ENCODE measurements around the gene QKI. TPM values are rescaled to one million over a fixed set of nuclear protein-coding genes. Genes with fewer than 3 reads are reported as not detected.
"Not testable (repeated sequence)": the region's sequence is repeated elsewhere in the genome, so short reads cannot be mapped to it uniquely, and the experiment has no call there.

Gene QKI
- total and polyA plus RNA-seq, 2 donors (not counting 1 experiment from before 2014, with no cell fraction given) = 129 to 224 TPM

- Histone ChIP-seq H3K4me1 (ENCODE audit: control insufficient read depth, extremely low read depth, insufficient read depth, low read length) (peaks cover under 1% of the 10 kb centered on the region), H3K9ac (ENCODE audit: insufficient read depth, low read length) (no peak overlapping the region), H3K9me3 (ENCODE audit: control insufficient read depth, insufficient read depth, low read depth, low read length) (no peaks in the 10 kb centered on the region), H3K4me3 (replicated peaks in 1 of 4; ENCODE audit: control extremely low read depth in 1 of 4, insufficient read depth in 1 of 4, low read depth in 3 of 4, low read length in 4 of 4) (no peak overlapping the region), H3K36me3 (ENCODE audit: control insufficient read depth, insufficient read depth, low read length) (no peaks in the 10 kb centered on the region), H3K27ac (ENCODE audit: insufficient read depth, low read length) (no peak overlapping the region), H3K4me2 (ENCODE audit: extremely low read depth, insufficient read depth, low read length) (no peak overlapping the region), H3K27me3 (ENCODE audit: control insufficient read depth, insufficient read depth, low read length) (no peaks in the 10 kb centered on the region), H2AFZ (ENCODE audit: low read length) (no peak overlapping the region), H4K20me1 (ENCODE audit: control insufficient read depth, extremely low read depth, insufficient read depth, low read length) (peaks cover 2% of the 10 kb centered on the region), H3K79me2 (ENCODE audit: control insufficient read depth, insufficient read depth, low read length) (peaks cover 99% of the 10 kb centered on the region)
- no peak for TF ChIP-seq CTCF (conservative IDR thresholded peaks at IDR 0.05 in 1 of 2, IDR thresholded peaks at IDR 0.05 in 1 of 2; ENCODE audit: low read depth in 1 of 2, low read length in 2 of 2)
- no peak for TF ChIP-seq EZH2 (IDR thresholded peaks at IDR 0.05; ENCODE audit: low read length, missing control alignments)
- DNase-seq (ENCODE audit: low read depth in 2 of 2) = no peak
Observed at GRCh38 chr6:163428373-163428772, 13.9 kb downstream of the QKI start.

- H3K4me3 ChIP-seq (replicated peaks in 1 of 4; ENCODE audit: control extremely low read depth in 1 of 4, insufficient read depth in 1 of 4, low read depth in 3 of 4, low read length in 4 of 4) = no peak overlapping the region
- no peak overlapping the region for H3K9ac ChIP-seq (ENCODE audit: insufficient read depth, low read length)
- H3K9me3 ChIP-seq (ENCODE audit: control insufficient read depth, insufficient read depth, low read depth, low read length) = no peaks in the 10 kb centered on the region
- TF ChIP-seq EZH2 (IDR thresholded peaks at IDR 0.05; ENCODE audit: low read length, missing control alignments) (no peak), CTCF (conservative IDR thresholded peaks at IDR 0.05 in 1 of 2, IDR thresholded peaks at IDR 0.05 in 1 of 2; ENCODE audit: low read depth in 1 of 2, low read length in 2 of 2) (no peak)
- no peaks in the 10 kb centered on the region for H4K20me1 ChIP-seq (ENCODE audit: control insufficient read depth, extremely low read depth, insufficient read depth, low read length)
- H3K27ac ChIP-seq (ENCODE audit: insufficient read depth, low read length) = no peak overlapping the region
- H3K27me3 ChIP-seq (ENCODE audit: control insufficient read depth, insufficient read depth, low read length) = no peaks in the 10 kb centered on the region
- no peak overlapping the region for H2AFZ ChIP-seq (ENCODE audit: low read length)
- no peaks in the 10 kb centered on the region for H3K36me3 ChIP-seq (ENCODE audit: control insufficient read depth, insufficient read depth, low read length)
- H3K4me2 ChIP-seq (ENCODE audit: extremely low read depth, insufficient read depth, low read length) = no peak overlapping the region
- no peak for DNase-seq (ENCODE audit: low read depth in 2 of 2)
- H3K79me2 ChIP-seq (ENCODE audit: control insufficient read depth, insufficient read depth, low read length) = peaks cover 94% of the 10 kb centered on the region
- no peaks in the 10 kb centered on the region for H3K4me1 ChIP-seq (ENCODE audit: control insufficient read depth, extremely low read depth, insufficient read depth, low read length)
Observed at GRCh38 chr6:163429858-163430448, 15.4 kb downstream of the QKI start.

GRCh38 chr6:163432300-163432699 is 17.8 kb downstream of the QKI start:
- no peaks in the 10 kb centered on the region for H4K20me1 ChIP-seq (ENCODE audit: control insufficient read depth, extremely low read depth, insufficient read depth, low read length)
- H3K27ac ChIP-seq (ENCODE audit: insufficient read depth, low read length) = no peak overlapping the region

GRCh38 chr6:163433486-163433885 is 19.0 kb downstream of the QKI start:
- not testable (repeated sequence) for H3K4me2 ChIP-seq (ENCODE audit: extremely low read depth, insufficient read depth, low read length); H3K4me3 ChIP-seq (replicated peaks in 1 of 4; ENCODE audit: control extremely low read depth in 1 of 4, insufficient read depth in 1 of 4, low read depth in 3 of 4, low read length in 4 of 4); H3K27me3 ChIP-seq (ENCODE audit: control insufficient read depth, insufficient read depth, low read length); H2AFZ ChIP-seq (ENCODE audit: low read length); H3K9me3 ChIP-seq (ENCODE audit: control insufficient read depth, insufficient read depth, low read depth, low read length); H4K20me1 ChIP-seq (ENCODE audit: control insufficient read depth, extremely low read depth, insufficient read depth, low read length); H3K36me3 ChIP-seq (ENCODE audit: control insufficient read depth, insufficient read depth, low read length); H3K4me1 ChIP-seq (ENCODE audit: control insufficient read depth, extremely low read depth, insufficient read depth, low read length); DNase-seq (ENCODE audit: low read depth in 2 of 2); H3K9ac ChIP-seq (ENCODE audit: insufficient read depth, low read length); H3K27ac ChIP-seq (ENCODE audit: insufficient read depth, low read length)
- H3K79me2 ChIP-seq (ENCODE audit: control insufficient read depth, insufficient read depth, low read length) = peaks cover 95% of the 10 kb centered on the region

More at GRCh38 chr6:163432300-163432699, 17.8 kb downstream of the QKI start:
- H3K36me3 ChIP-seq (ENCODE audit: control insufficient read depth, insufficient read depth, low read length) = no peaks in the 10 kb centered on the region
- no peaks in the 10 kb centered on the region for H3K9me3 ChIP-seq (ENCODE audit: control insufficient read depth, insufficient read depth, low read depth, low read length)
- no peak overlapping the region for H2AFZ ChIP-seq (ENCODE audit: low read length)
- H3K79me2 ChIP-seq (ENCODE audit: control insufficient read depth, insufficient read depth, low read length) = peaks cover 94% of the 10 kb centered on the region
- no peaks in the 10 kb centered on the region for H3K27me3 ChIP-seq (ENCODE audit: control insufficient read depth, insufficient read depth, low read length)
- H3K4me2 ChIP-seq (ENCODE audit: extremely low read depth, insufficient read depth, low read length) = no peak overlapping the region
- H3K9ac ChIP-seq (ENCODE audit: insufficient read depth, low read length) = no peak overlapping the region
- H3K4me1 ChIP-seq (ENCODE audit: control insufficient read depth, extremely low read depth, insufficient read depth, low read length) = no peaks in the 10 kb centered on the region
- no peak overlapping the region for H3K4me3 ChIP-seq (replicated peaks in 1 of 4; ENCODE audit: control extremely low read depth in 1 of 4, insufficient read depth in 1 of 4, low read depth in 3 of 4, low read length in 4 of 4)
- TF ChIP-seq CTCF (conservative IDR thresholded peaks at IDR 0.05 in 1 of 2, IDR thresholded peaks at IDR 0.05 in 1 of 2; ENCODE audit: low read depth in 1 of 2, low read length in 2 of 2) (no peak), EZH2 (IDR thresholded peaks at IDR 0.05; ENCODE audit: low read length, missing control alignments) (no peak)
- no peak for DNase-seq (ENCODE audit: low read depth in 2 of 2)
